A172 (cell line): ENCODE data around the gene MYO16. TPM values are rescaled to one million over a fixed set of nuclear protein-coding genes. Genes with fewer than 3 reads are reported as not detected.

Source experiments
- DNase-seq: peaks from one replicate; pipeline ENCODE4 v3.0.0-alpha.2; 2015; ENCODE audit warnings: low spot score
- total RNA-seq: library from RNA; depleted of rRNA; stranded (reverse); fragments of >200 nt; shearing (Covaris generic); gene quantifications from 2 replicates; pipeline ENCODE4 v1.2.3, GENCODE V29; 2014

The MYO16 gene
- total RNA-seq, 1 experiment from 2014 or later = not detected

- DNase-seq = no peak
Measured at GRCh38 chr13:108795841-108796240, 166.4 kb downstream of the MYO16 start.

- DNase-seq = no peak
Measured at GRCh38 chr13:108797354-108797753, 167.9 kb downstream of the MYO16 start.

- DNase-seq = no peak
Measured at GRCh38 chr13:108807841-108808240, 178.4 kb downstream of the MYO16 start.

- DNase-seq = no peak
Measured at GRCh38 chr13:108812165-108812564, 182.8 kb downstream of the MYO16 start.

GRCh38 chr13:108812661-108813060 is 183.2 kb downstream of the MYO16 start:
- no peak for DNase-seq

GRCh38 chr13:108813587-108814170 is 184.3 kb downstream of the MYO16 start:
- DNase-seq = no peak

- peak; percentile 16 for DNase-seq
Measured at GRCh38 chr13:108816375-108816774, 187.0 kb downstream of the MYO16 start.

- DNase-seq = no peak
Measured at GRCh38 chr13:108827646-108828045, 198.2 kb downstream of the MYO16 start.

GRCh38 chr13:108828086-108828815 is 198.8 kb downstream of the MYO16 start:
- DNase-seq = no peak

GRCh38 chr13:108830916-108831315 is 201.5 kb downstream of the MYO16 start:
- no peak for DNase-seq

- DNase-seq = no peak
Measured at GRCh38 chr13:108833531-108833930, 204.1 kb downstream of the MYO16 start.

GRCh38 chr13:108834193-108834592 is 204.8 kb downstream of the MYO16 start:
- no peak for DNase-seq

- no peak for DNase-seq
Measured at GRCh38 chr13:108835083-108835482, 205.7 kb downstream of the MYO16 start.

GRCh38 chr13:108850691-108851090 is 221.3 kb downstream of the MYO16 start:
- no peak for DNase-seq

- no peak for DNase-seq
Measured at GRCh38 chr13:108851660-108852059, 222.2 kb downstream of the MYO16 start.

GRCh38 chr13:108853031-108853430 is 223.6 kb downstream of the MYO16 start:
- DNase-seq = no peak

- DNase-seq = no peak
Measured at GRCh38 chr13:108855737-108856387, 226.5 kb downstream of the MYO16 start.

GRCh38 chr13:108858676-108859075 is 229.3 kb downstream of the MYO16 start:
- no peak for DNase-seq

GRCh38 chr13:108859197-108860012 is 230.0 kb downstream of the MYO16 start:
- peak; percentile 31 for DNase-seq

GRCh38 chr13:108860418-108860817 is 231.0 kb downstream of the MYO16 start:
- DNase-seq = no peak

GRCh38 chr13:108877300-108877699 is 247.9 kb downstream of the MYO16 start:
- DNase-seq = no peak

GRCh38 chr13:108878732-108879131 is 249.3 kb downstream of the MYO16 start:
- DNase-seq = no peak
